ENCODE measurements around the gene ITGB2.

Gene ITGB2

GRCh38 chr21:44965251-44966022 is 44.7 kb upstream of the ITGB2 start:
- no peak for TF ChIP-seq CTCF (IDR thresholded peaks at IDR 0.05; ENCODE audit: low read length, missing control alignments)
- peak; percentile 47 for DNase-seq (ENCODE audit: low read depth)
- H3K4me3 ChIP-seq (replicated peaks; ENCODE audit: low read depth, low read length): no peak overlapping the region

GRCh38 chr21:44964381-44964780 is 43.7 kb upstream of the ITGB2 start:
- no peak for TF ChIP-seq CTCF (IDR thresholded peaks at IDR 0.05; ENCODE audit: low read length, missing control alignments)
- no peak for DNase-seq (ENCODE audit: low read depth)
- no peak overlapping the region for H3K4me3 ChIP-seq (replicated peaks; ENCODE audit: low read depth, low read length)

GRCh38 chr21:44962403-44962966 is 41.8 kb upstream of the ITGB2 start:
- DNase-seq (ENCODE audit: low read depth): peak; percentile 99
- no peak overlapping the region for H3K4me3 ChIP-seq (replicated peaks; ENCODE audit: low read depth, low read length)
- TF ChIP-seq CTCF (IDR thresholded peaks at IDR 0.05; ENCODE audit: low read length, missing control alignments): no peak

GRCh38 chr21:44960141-44961092 is 39.7 kb upstream of the ITGB2 start:
- DNase-seq (ENCODE audit: low read depth): no peak
- no peak overlapping the region for H3K4me3 ChIP-seq (replicated peaks; ENCODE audit: low read depth, low read length)
- no peak for TF ChIP-seq CTCF (IDR thresholded peaks at IDR 0.05; ENCODE audit: low read length, missing control alignments)

GRCh38 chr21:44959376-44960091 is 38.8 kb upstream of the ITGB2 start:
- DNase-seq (ENCODE audit: low read depth): no peak
- H3K4me3 ChIP-seq (replicated peaks; ENCODE audit: low read depth, low read length): no peak overlapping the region
- no peak for TF ChIP-seq CTCF (IDR thresholded peaks at IDR 0.05; ENCODE audit: low read length, missing control alignments)

GRCh38 chr21:44958471-44959191 is 37.9 kb upstream of the ITGB2 start:
- H3K4me3 ChIP-seq (replicated peaks; ENCODE audit: low read depth, low read length): no peak overlapping the region
- no peak for TF ChIP-seq CTCF (IDR thresholded peaks at IDR 0.05; ENCODE audit: low read length, missing control alignments)
- DNase-seq (ENCODE audit: low read depth): peak; percentile 88
